ENCODE measurements around the gene TMC4.
"Not testable (repeated sequence)": the region's sequence is repeated elsewhere in the genome, so short reads cannot be mapped to it uniquely, and the experiment has no call there.

The TMC4 gene

GRCh38 chr19:54216869-54217268 is 43.9 kb upstream of the TMC4 start:
- no peak for DNase-seq (ENCODE audit: extremely low read depth, insufficient read length)
- peaks cover 2% of the 10 kb centered on the region for H3K36me3 ChIP-seq (ENCODE audit: control insufficient read depth, insufficient read depth, low read length)
- no peak for TF ChIP-seq CTCF (IDR thresholded peaks at IDR 0.05; ENCODE audit: insufficient read depth, low read length, poor library complexity, severe bottlenecking)
- no peak overlapping the region for H3K4me3 ChIP-seq (replicated peaks; ENCODE audit: low read depth, low read length)
- no peaks in the 10 kb centered on the region for H3K27me3 ChIP-seq (replicated peaks; ENCODE audit: control insufficient read depth, insufficient read depth, low read length)

- not testable (repeated sequence) for H3K36me3 ChIP-seq (ENCODE audit: control insufficient read depth, insufficient read depth, low read length); H3K4me3 ChIP-seq (replicated peaks; ENCODE audit: low read depth, low read length); DNase-seq (ENCODE audit: extremely low read depth, insufficient read length); H3K27me3 ChIP-seq (replicated peaks; ENCODE audit: control insufficient read depth, insufficient read depth, low read length)
Measured at GRCh38 chr19:54214734-54215133, 41.8 kb upstream of the TMC4 start.

- not testable (repeated sequence) for H3K4me3 ChIP-seq (replicated peaks; ENCODE audit: low read depth, low read length); H3K36me3 ChIP-seq (ENCODE audit: control insufficient read depth, insufficient read depth, low read length); H3K27me3 ChIP-seq (replicated peaks; ENCODE audit: control insufficient read depth, insufficient read depth, low read length); DNase-seq (ENCODE audit: extremely low read depth, insufficient read length)
Measured at GRCh38 chr19:54214217-54214616, 41.3 kb upstream of the TMC4 start.

GRCh38 chr19:54211235-54211634 is 38.3 kb upstream of the TMC4 start:
- no peak for TF ChIP-seq CTCF (IDR thresholded peaks at IDR 0.05; ENCODE audit: insufficient read depth, low read length, poor library complexity, severe bottlenecking)
- DNase-seq (ENCODE audit: extremely low read depth, insufficient read length), result no peak
- Histone ChIP-seq H3K4me3 (replicated peaks; ENCODE audit: low read depth, low read length) (no peak overlapping the region), H3K36me3 (ENCODE audit: control insufficient read depth, insufficient read depth, low read length) (peaks cover 19% of the 10 kb centered on the region), H3K27me3 (replicated peaks; ENCODE audit: control insufficient read depth, insufficient read depth, low read length) (no peaks in the 10 kb centered on the region)

- Histone ChIP-seq H3K36me3 (ENCODE audit: control insufficient read depth, insufficient read depth, low read length) (peaks cover 24% of the 10 kb centered on the region), H3K27me3 (replicated peaks; ENCODE audit: control insufficient read depth, insufficient read depth, low read length) (no peaks in the 10 kb centered on the region), H3K4me3 (replicated peaks; ENCODE audit: low read depth, low read length) (no peak overlapping the region)
- no peak for TF ChIP-seq CTCF (IDR thresholded peaks at IDR 0.05; ENCODE audit: insufficient read depth, low read length, poor library complexity, severe bottlenecking)
- DNase-seq (ENCODE audit: extremely low read depth, insufficient read length), result no peak
Measured at GRCh38 chr19:54209811-54210494, 37.0 kb upstream of the TMC4 start.

- Histone ChIP-seq H3K4me3 (replicated peaks; ENCODE audit: low read depth, low read length) (no peak overlapping the region), H3K27me3 (replicated peaks; ENCODE audit: control insufficient read depth, insufficient read depth, low read length) (no peaks in the 10 kb centered on the region), H3K36me3 (ENCODE audit: control insufficient read depth, insufficient read depth, low read length) (peaks cover 28% of the 10 kb centered on the region)
- peak; percentile 68 for DNase-seq (ENCODE audit: extremely low read depth, insufficient read length)
- no peak for TF ChIP-seq CTCF (IDR thresholded peaks at IDR 0.05; ENCODE audit: insufficient read depth, low read length, poor library complexity, severe bottlenecking)
Measured at GRCh38 chr19:54209058-54209810, 36.3 kb upstream of the TMC4 start.
